Measurements from ENCODE around the gene ATF7.

Gene ATF7

DNA sequence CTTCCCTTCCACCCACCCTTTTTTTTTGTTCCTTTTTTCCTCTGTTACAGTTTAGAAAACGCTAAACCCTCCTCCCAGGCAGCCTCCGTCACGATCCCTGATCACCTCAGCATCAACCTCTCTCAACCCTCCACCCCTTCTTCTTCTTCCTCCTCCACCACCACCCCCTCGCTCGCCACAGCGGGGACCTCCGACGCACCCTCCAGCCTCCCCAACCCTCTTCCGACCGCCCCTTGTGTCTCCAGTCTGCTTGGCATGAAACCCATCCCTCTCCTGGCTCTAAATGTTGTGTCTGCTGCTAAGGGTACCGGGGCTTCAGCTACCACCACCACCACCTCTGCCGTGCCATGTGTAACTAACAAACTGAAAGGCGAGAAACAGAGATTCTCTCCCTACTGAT is 151.4 kb downstream of the ATF7 start:
- TF ChIP-seq, protein P1, sequence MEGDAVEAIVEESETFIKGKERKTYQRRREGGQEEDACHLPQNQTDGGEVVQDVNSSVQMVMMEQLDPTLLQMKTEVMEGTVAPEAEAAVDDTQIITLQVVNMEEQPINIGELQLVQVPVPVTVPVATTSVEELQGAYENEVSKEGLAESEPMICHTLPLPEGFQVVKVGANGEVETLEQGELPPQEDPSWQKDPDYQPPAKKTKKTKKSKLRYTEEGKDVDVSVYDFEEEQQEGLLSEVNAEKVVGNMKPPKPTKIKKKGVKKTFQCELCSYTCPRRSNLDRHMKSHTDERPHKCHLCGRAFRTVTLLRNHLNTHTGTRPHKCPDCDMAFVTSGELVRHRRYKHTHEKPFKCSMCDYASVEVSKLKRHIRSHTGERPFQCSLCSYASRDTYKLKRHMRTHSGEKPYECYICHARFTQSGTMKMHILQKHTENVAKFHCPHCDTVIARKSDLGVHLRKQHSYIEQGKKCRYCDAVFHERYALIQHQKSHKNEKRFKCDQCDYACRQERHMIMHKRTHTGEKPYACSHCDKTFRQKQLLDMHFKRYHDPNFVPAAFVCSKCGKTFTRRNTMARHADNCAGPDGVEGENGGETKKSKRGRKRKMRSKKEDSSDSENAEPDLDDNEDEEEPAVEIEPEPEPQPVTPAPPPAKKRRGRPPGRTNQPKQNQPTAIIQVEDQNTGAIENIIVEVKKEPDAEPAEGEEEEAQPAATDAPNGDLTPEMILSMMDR (IDR thresholded peaks at IDR 0.05; ENCODE audit: extremely low read depth, missing control alignments), result no peak
- DNase-seq (ENCODE audit: low spot score), result no peak

DNA sequence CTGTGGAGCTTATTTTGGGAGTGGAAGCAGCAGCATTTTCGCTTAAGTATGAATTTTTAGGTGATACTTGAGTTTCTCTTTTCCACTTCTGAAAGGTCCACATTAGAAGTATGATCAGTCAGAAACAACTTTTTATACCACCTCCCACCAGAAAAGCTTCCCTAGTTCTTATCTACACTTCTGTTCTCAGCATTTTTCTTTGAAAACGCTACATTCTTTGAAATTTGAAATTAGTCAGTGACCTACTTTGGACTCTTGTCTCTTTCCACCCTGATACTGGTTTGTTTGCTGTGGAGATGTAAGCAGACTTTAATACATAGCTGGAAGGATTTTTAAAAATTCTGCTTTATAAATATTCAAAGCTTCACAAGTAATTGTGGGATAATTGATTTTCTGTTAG is 152.1 kb downstream of the ATF7 start:
- TF ChIP-seq, protein P1 (IDR thresholded peaks at IDR 0.05; ENCODE audit: extremely low read depth, missing control alignments), result no peak
- DNase-seq (ENCODE audit: low spot score), result no peak

DNA sequence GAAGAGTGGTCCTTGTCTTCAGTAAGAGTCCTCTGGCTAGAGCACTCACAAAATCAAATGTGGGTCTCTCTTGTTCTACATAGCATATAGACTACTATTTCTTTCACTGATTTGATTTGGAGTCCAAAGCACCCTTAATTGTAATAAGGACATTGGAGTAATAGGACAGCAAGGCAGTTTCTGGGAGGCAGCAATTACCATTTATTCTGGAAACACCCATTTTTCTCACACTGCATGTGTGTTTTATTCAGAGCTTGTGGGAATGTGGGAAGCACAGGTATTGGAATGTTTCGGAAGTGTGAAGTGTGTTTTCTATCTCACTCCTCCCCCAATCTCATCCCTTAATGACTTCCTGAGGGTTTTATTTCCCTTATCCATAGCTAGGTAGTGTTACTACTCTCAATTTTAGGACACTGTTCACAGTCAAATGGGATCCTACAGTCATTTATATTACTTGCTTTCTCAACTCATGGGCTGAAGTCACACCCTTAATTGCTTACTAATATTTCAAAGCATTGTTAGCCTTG is 154.1 kb downstream of the ATF7 start:
- TF ChIP-seq, protein P1 (IDR thresholded peaks at IDR 0.05; ENCODE audit: extremely low read depth, missing control alignments), result no peak
- DNase-seq (ENCODE audit: low spot score), result no peak

DNA sequence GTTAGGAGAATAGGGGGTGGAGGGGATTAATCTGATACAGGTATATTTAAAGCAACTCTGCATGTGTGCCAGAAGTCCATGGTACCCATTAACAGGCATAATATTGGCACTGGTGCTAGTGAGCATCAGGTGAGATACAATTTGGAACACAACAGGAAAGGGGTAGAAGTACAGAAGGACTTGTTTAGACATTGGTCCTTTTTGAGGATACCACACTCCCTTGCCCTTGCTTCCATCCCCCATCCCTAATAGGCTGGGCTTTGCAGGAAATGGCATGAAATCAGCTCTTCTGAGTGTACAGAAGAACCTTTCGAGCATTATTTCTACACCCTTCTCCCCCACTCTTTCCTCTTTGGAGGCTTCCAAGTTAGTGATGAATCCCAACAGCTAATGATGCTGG is 157.9 kb downstream of the ATF7 start:
- TF ChIP-seq, protein P1 (IDR thresholded peaks at IDR 0.05; ENCODE audit: extremely low read depth, missing control alignments), result no peak
- DNase-seq (ENCODE audit: low spot score), result no peak

DNA sequence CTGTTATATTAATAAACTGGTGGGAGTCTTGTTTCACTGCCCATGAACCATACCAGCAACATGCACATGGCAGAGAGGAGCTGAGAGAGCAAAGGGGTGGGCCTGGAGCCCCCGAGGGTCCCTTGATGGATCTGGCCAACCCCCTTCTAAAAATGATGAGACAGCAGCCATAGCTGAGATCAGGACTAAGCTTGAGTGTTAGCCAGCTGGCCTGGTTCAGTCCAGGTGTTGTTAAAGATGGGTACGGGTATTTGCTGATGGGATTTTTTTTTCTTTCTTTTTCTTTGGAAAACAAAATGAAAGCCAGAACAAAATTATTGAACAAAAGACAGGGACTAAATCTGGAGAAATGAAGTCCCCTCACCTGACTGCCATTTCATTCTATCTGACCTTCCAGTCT is 158.3 kb downstream of the ATF7 start:
- TF ChIP-seq, protein P1 (IDR thresholded peaks at IDR 0.05; ENCODE audit: extremely low read depth, missing control alignments), result no peak
- no peak for DNase-seq (ENCODE audit: low spot score)

DNA sequence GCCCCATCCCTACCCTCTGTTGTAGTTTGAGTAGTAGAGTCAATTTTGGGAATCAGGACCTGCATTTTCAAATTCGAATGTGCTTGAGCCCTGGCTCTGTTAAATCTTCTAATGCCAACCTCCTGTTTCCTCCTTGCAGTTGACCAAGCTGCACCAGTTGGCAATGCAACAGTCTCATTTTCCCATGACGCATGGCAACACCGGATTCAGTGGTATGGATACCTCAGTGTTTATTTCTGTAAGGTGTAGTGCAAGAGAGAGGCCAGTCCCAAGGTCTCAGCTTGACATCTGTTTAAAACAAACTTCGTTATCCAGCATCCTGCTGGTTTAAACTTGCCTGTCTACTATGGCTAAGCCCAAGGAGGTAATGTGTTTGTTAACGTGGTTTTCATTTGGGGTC is 159.1 kb downstream of the ATF7 start:
- no peak for DNase-seq (ENCODE audit: low spot score)
- TF ChIP-seq, protein P1 (IDR thresholded peaks at IDR 0.05; ENCODE audit: extremely low read depth, missing control alignments), result no peak

DNA sequence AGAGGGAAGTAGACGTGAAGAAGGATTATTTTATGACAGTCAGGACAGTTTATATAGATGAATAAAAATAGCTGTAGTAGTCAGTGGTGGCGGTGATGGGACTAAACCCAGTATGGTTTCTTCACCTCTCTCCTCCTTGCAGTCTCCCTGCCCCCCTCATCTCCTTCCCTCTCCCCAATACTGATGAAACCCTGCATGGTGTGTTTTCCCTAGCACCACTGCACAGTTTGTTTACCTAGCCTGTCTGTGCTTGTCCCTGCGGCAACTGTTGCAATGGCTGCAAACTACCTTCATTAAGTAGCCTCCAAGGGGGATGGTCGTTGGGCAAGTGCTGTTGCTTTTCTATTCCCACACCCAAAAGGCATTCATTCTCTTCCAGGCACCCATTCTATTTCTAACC is 159.5 kb downstream of the ATF7 start:
- TF ChIP-seq, protein P1 (IDR thresholded peaks at IDR 0.05; ENCODE audit: extremely low read depth, missing control alignments), result no peak
- DNase-seq (ENCODE audit: low spot score), result no peak

Measured in GM20000 (cell line).